Keratinocyte (primary cell): ENCODE measurements around the gene DOCK1.

Experiments
- CTCF ChIP-seq, 3 experiments: IDR thresholded peaks in 1 of 3; conservative IDR thresholded peaks in 1 of 3; optimal IDR thresholded peaks in 1 of 3; 2 replicates in 2 of 3; 3 replicates in 1 of 3; pipeline versions ENCODE3 to v1.5.1; 2011; ENCODE audit warnings: low read length in 3 of 3, mild to moderate bottlenecking in 3 of 3, moderate library complexity in 2 of 3, control low read depth in 1 of 3, inconsistent platforms in 1 of 3; ENCODE audit not compliant: insufficient read depth in 2 of 3; ENCODE audit errors: extremely low read depth in 1 of 3
- EZH2 ChIP-seq: IDR thresholded peaks from one replicate; pipeline ENCODE4 v1.6.1; 2012; ENCODE audit warnings: inconsistent platforms, mild to moderate bottlenecking, low read length, moderate library complexity

- TF ChIP-seq CTCF (optimal IDR thresholded peaks at IDR 0.05 in 1 of 3, IDR thresholded peaks at IDR 0.05 in 1 of 3, conservative IDR thresholded peaks at IDR 0.05 in 1 of 3; ENCODE audit: extremely low read depth in 1 of 3, insufficient read depth in 2 of 3, low read length in 3 of 3) (no peak), EZH2 (no peak)
Observed at GRCh38 chr10:127290850-127291249, 385.6 kb downstream of the DOCK1 start.
